ENCODE results near the gene CBFA2T3.
A peak's percentile ranks its signal among the peaks of the same experiment; 100 is the strongest.

Gene CBFA2T3

GRCh38 chr16:88838566-88838965, 138.4 kb downstream of the CBFA2T3 start:
- TF ChIP-seq CTCF (IDR thresholded peaks at IDR 0.05; ENCODE audit: low read depth, low read length, missing control alignments), result no peak
- in situ Hi-C loops (cut with HindIII; ENCODE audit: low sequenced_read_pairs), result no loop called here
- H3K4me3 ChIP-seq (ENCODE audit: low read depth, low read length), result no peak overlapping the region
- no peak for DNase-seq (ENCODE audit: low read depth)

GRCh38 chr16:88837806-88838205, 139.2 kb downstream of the CBFA2T3 start:
- TF ChIP-seq CTCF (IDR thresholded peaks at IDR 0.05; ENCODE audit: low read depth, low read length, missing control alignments), result no peak
- in situ Hi-C loops (cut with HindIII; ENCODE audit: low sequenced_read_pairs), result no loop called here
- no peak for DNase-seq (ENCODE audit: low read depth)
- H3K4me3 ChIP-seq (ENCODE audit: low read depth, low read length), result no peak overlapping the region

- in situ Hi-C loops (cut with HindIII; ENCODE audit: low sequenced_read_pairs), result no loop called here
- no peak for DNase-seq (ENCODE audit: low read depth)
- TF ChIP-seq CTCF (IDR thresholded peaks at IDR 0.05; ENCODE audit: low read depth, low read length, missing control alignments), result no peak
Observed at GRCh38 chr16:88836791-88837190, 140.2 kb downstream of the CBFA2T3 start.

GRCh38 chr16:88835818-88836217, 141.2 kb downstream of the CBFA2T3 start:
- no peak for DNase-seq (ENCODE audit: low read depth)
- no peak for TF ChIP-seq CTCF (IDR thresholded peaks at IDR 0.05; ENCODE audit: low read depth, low read length, missing control alignments)
- in situ Hi-C loops (cut with HindIII; ENCODE audit: low sequenced_read_pairs), result no loop called here
- H3K4me3 ChIP-seq (ENCODE audit: low read depth, low read length), result no peak overlapping the region

More at GRCh38 chr16:88836791-88837190, 140.2 kb downstream of the CBFA2T3 start:
- no peak overlapping the region for H3K4me3 ChIP-seq (ENCODE audit: low read depth, low read length)

DNA sequence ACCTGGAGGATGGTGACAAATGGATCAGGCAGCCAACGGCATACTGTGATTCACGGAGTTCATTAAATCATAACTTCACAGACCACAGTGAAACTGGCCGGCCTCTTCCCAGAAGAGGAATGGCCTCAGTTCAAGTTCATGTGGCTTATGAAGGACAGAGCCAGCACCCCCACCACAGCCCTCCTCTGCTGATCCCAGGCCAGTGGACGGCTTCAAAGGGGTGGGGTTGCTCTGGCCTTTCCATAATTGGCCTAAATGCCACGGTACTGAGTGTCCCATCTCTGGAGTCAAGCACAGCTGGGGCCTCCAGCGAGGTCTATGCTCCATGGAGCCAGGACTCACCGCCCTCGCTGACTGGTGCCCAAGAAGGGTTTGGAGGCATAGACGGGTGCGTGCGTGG, 141.6 kb downstream of the CBFA2T3 start:
- DNase-seq (ENCODE audit: low read depth), result peak; percentile 50
- TF ChIP-seq CTCF (IDR thresholded peaks at IDR 0.05; ENCODE audit: low read depth, low read length, missing control alignments), result no peak
- H3K4me3 ChIP-seq (ENCODE audit: low read depth, low read length), result no peak overlapping the region
- in situ Hi-C loops (cut with HindIII; ENCODE audit: low sequenced_read_pairs), result no loop called here

DNA sequence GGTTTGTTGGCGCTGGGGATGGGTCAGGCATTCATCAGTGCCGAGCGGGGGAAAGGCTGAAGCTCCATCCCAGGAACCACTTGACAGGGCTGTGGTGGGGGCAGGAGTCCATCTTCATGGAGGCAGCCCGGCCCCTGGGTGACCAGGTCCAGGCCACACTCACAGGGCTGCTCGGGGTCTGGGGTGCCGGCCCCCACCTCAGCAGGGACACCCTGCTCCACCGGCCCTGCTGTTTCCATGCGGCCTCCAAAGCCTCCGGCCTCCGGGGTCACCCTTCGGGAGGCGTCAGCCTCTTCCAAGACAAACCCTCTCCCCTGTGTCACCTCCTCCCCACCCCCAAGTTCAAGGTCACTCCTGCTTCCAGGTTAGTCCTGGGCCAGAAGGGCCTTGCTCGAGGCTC, 142.3 kb downstream of the CBFA2T3 start:
- no peak overlapping the region for H3K4me3 ChIP-seq (ENCODE audit: low read depth, low read length)
- in situ Hi-C loops (cut with HindIII; ENCODE audit: low sequenced_read_pairs), result no loop called here
- TF ChIP-seq CTCF (IDR thresholded peaks at IDR 0.05; ENCODE audit: low read depth, low read length, missing control alignments), result no peak
- DNase-seq (ENCODE audit: low read depth), result no peak

DNA sequence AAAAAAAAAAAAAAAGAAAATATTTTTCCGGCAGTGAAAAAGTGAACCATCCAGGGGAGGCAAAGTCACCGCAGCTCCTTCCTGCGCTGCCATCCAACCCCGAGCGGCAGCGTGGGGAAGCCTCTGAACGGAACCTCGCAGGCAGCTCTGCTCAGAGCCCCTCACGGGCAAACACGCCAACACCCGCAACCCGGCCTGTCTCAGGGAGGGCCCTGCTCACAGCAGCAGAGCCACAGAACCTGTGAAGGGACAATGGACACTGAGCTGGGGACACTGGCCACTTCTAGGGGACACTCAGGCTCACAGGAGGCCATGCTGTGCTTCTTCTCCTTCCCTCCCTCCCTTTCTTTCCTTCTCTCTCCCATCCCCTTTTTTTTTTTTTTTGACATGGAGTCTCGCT, 143.9 kb downstream of the CBFA2T3 start:
- H3K4me3 ChIP-seq (ENCODE audit: low read depth, low read length), result no peak overlapping the region
- DNase-seq (ENCODE audit: low read depth), result no peak
- in situ Hi-C loops (cut with HindIII; ENCODE audit: low sequenced_read_pairs), result no loop called here
- no peak for TF ChIP-seq CTCF (IDR thresholded peaks at IDR 0.05; ENCODE audit: low read depth, low read length, missing control alignments)
